ENCODE data around the gene FMOD.

DNA sequence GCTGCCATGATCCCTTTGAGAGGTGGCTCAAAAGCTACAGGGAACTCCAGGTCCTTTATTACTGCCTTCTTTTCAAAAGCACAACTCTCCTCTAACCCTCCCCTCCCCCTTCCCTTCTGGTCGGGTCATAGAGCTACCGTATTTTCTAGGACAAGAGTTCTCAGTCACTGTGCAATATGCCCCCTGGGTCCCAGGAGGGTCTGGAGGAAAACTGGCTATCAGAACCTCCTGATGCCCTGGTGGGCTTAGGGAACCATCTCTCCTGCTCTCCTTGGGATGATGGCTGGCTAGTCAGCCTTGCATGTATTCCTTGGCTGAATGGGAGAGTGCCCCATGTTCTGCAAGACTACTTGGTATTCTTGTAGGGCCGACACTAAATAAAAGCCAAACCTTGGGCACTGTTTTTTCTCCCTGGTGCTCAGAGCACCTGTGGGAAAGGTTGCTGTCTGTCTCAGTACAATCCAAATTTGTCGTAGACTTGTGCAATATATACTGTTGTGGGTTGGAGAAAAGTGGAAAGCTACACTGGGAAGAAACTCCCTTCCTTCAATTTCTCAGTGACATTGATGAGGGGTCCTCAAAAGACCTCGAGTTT is 42.5 kb downstream of the FMOD start:
- TF ChIP-seq, protein P1, sequence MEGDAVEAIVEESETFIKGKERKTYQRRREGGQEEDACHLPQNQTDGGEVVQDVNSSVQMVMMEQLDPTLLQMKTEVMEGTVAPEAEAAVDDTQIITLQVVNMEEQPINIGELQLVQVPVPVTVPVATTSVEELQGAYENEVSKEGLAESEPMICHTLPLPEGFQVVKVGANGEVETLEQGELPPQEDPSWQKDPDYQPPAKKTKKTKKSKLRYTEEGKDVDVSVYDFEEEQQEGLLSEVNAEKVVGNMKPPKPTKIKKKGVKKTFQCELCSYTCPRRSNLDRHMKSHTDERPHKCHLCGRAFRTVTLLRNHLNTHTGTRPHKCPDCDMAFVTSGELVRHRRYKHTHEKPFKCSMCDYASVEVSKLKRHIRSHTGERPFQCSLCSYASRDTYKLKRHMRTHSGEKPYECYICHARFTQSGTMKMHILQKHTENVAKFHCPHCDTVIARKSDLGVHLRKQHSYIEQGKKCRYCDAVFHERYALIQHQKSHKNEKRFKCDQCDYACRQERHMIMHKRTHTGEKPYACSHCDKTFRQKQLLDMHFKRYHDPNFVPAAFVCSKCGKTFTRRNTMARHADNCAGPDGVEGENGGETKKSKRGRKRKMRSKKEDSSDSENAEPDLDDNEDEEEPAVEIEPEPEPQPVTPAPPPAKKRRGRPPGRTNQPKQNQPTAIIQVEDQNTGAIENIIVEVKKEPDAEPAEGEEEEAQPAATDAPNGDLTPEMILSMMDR (IDR thresholded peaks at IDR 0.05) = no peak
- TF ChIP-seq POLR2A (IDR thresholded peaks at IDR 0.05) = no peak

Measured in thyroid gland (tissue), 4 donors.